ENCODE data around the gene PIGQ. TPM values are rescaled to one million over a fixed set of nuclear protein-coding genes. Genes with fewer than 3 reads are reported as not detected.

PIGQ gene
- total RNA-seq, 2 experiments from 2014 or later: 46.3 to 54.3 TPM

DNA sequence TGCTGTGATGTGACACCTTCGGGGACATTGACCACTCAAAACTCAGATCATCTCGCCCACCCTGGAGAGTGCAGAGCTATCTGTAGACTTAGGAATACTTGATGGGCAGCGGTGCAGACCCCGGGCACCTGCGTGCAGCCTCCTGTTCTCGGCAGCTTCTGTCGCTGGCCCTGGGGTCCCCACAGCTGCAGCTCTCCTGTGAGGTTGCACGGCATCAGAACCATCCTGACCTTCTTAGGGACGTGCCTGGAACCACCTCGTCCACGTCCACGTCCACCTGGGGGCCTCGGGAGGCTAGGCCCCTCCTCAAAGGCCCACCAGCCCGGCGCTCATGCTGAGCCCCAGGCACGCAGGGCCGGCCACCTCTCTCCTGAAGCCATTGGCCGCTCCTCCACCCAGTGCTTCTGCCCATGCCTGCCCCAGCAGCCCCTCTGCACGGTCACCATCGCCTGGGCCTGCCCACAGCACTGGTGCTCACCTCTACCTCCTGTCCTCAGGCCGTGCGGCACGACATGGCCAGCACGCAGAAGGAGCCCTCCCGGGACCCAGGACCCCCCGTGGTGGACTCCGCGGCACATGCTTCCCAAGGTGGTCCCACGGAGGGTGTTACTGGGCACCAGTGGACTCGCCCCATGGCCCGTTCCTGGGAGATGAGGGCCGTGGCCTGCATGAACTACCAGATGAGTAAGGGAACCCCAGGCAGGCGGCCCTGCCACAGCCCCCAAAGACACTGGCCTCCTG is 58.7 kb downstream of the PIGQ start:
- H3K4me3 Mint-ChIP-seq: no peak overlapping the region
- no peak for ATAC-seq (ENCODE audit: low read depth)

DNA sequence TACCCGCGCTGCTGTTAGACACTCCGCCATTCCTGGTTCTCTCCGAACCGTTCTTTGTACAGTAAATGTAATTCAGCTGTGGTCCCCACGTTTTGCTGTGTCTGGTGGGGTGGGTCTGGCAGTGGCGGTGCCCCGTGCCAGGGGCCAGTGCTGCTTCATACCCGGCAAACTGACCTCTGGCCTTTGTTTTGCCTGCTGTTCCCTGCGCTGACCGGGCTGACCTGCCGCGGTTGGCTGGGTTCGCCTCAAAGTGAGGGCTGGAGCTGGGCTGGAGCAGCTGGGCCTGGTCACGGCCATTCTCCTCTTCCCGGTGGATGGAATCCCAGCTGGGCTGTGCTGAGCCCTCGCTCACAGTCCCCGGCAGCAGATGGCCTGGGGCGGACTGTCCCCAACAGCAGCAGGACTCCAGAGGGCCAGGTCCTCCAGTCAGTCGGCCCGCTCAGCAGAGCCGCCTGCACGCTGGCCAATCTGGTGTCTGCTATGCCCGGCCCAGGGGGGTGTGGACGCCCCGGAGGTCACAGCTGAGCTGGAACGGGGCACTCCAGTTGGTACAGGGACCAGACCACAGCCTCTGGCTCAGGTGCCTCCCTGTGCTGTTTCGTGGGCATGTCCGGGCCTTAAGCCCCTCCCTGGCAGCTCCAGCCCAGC is 59.5 kb downstream of the PIGQ start:
- DNase-seq (no peak), ATAC-seq (ENCODE audit: low read depth) (no peak)
- H3K27me3 Mint-ChIP-seq: no peaks in the 10 kb centered on the region
- H3K36me3 Mint-ChIP-seq: no peaks in the 10 kb centered on the region
- H3K9me3 Mint-ChIP-seq: no peaks in the 10 kb centered on the region
- no peaks in the 10 kb centered on the region for H3K4me1 Mint-ChIP-seq
- no peak overlapping the region for H3K27ac Mint-ChIP-seq
- POLR2A ChIA-PET: no interaction called here
- H3K4me3 Mint-ChIP-seq: no peak overlapping the region

More for the DNA sequence above, 58.7 kb downstream of the PIGQ start:
- Mint-ChIP-seq H3K27me3 (no peaks in the 10 kb centered on the region), H3K9me3 (no peaks in the 10 kb centered on the region), H3K4me1 (no peaks in the 10 kb centered on the region), H3K36me3 (no peaks in the 10 kb centered on the region), H3K27ac (no peak overlapping the region)
- POLR2A ChIA-PET: no interaction called here
- DNase-seq: no peak

DNA sequence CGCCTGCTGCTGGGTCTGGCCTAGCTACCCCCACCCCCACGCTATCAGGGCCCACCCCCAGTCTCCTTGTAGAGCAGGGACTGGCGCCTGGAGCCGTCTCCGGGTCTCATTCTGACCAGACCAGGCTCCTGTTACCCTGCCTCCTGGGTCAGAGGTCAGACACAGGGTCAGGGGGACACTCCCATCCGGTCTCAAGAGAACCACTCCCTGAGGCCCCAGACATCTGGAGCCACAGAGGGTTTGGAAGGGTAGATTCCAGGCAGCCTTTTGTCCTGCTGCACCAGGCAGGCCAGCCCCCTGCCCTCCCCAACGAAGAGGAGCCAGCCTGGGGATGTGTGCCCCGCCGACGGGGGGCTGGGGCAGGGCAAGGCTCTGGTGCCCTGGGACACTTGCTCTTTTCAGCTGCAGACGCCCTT is 60.1 kb downstream of the PIGQ start:
- no peak overlapping the region for H3K27ac Mint-ChIP-seq
- H3K36me3 Mint-ChIP-seq: no peaks in the 10 kb centered on the region
- H3K9me3 Mint-ChIP-seq: no peaks in the 10 kb centered on the region
- H3K27me3 Mint-ChIP-seq: no peaks in the 10 kb centered on the region
- DNase-seq: no peak
- peaks cover under 1% of the 10 kb centered on the region for H3K4me1 Mint-ChIP-seq
- no peak for ATAC-seq (ENCODE audit: low read depth)
- POLR2A ChIA-PET: no interaction called here
- H3K4me3 Mint-ChIP-seq: no peak overlapping the region

DNA sequence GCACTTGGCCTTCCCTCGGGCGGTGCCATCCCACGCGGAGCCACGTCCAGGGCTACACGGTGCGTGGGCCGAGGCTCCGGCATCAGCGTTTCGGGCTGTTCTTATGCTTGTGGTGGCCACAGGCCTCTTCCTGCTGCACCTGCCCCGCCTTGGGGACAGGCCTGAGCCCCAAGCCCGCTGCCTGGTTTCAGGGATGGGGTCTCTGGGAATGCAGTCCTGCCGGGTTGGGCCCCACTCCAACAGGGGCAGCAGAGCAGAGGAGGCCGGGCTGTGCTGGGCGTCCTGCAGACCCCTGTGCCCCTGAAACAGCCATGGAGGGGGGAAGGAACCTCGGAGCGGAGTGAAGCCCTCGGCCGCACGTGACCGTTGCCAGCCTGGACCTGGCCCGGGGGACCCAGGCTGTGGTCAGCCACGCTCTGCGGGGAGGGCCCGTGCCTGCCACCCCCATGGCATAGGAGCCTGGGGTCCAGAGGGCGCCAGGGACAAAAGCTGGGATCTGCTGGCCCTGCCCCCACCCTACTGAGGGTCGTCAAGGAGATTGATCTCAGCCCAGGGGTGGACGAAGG is 60.6 kb downstream of the PIGQ start:
- H3K27ac Mint-ChIP-seq: no peak overlapping the region
- POLR2A ChIA-PET: no interaction called here
- no peak overlapping the region for H3K4me3 Mint-ChIP-seq
- no peaks in the 10 kb centered on the region for H3K36me3 Mint-ChIP-seq
- H3K27me3 Mint-ChIP-seq: no peaks in the 10 kb centered on the region
- H3K9me3 Mint-ChIP-seq: no peaks in the 10 kb centered on the region
- peaks cover 1% of the 10 kb centered on the region for H3K4me1 Mint-ChIP-seq
- ATAC-seq (ENCODE audit: low read depth) (no peak), DNase-seq (no peak)

DNA sequence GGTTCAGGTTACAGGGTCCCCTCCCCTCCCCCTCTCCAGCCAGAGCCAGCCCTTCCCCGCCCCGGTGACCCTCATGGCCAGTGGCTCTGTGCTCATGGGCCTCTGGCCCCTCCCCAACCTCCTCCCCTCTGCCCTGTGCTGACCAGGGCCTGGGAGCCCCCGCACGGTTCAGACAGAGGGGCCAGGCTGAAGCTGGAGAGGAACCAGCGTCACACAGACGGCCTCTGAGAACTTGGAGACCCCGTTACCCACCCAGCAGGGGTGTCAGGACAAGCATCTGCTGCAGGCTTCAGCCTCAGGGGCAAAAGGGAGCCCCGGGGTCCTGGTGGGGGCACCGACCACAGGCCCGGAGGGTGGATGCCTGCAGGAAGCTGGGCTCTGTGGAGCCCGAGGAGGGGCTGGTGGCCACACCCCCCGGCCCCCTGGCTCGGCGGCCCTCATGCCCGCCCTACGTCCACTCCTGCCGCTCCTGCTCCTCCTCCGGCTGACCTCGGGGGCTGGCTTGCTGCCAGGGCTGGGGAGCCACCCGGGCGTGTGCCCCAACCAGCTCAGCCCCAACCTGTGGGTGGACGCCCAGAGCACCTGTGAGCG is 61.1 kb downstream of the PIGQ start, which contains the start of gene WFIKKN1:
TSS of gene WFIKKN1 (plus strand) at position 171 of the 591 bp plus-strand sequence. CDS start at position 440, 269 bp downstream.
- Mint-ChIP-seq H3K36me3 (no peaks in the 10 kb centered on the region), H3K4me3 (no peak within 1 kb of the TSS), H3K27ac (no peak within 1 kb of the TSS), H3K27me3 (no peaks in the 10 kb centered on the region), H3K4me1 (peaks cover 1% of the 10 kb centered on the region), H3K9me3 (no peaks in the 10 kb centered on the region)
- no peak for ATAC-seq (ENCODE audit: low read depth)
- POLR2A ChIA-PET: no interaction called here
- DNase-seq: no peak

DNA sequence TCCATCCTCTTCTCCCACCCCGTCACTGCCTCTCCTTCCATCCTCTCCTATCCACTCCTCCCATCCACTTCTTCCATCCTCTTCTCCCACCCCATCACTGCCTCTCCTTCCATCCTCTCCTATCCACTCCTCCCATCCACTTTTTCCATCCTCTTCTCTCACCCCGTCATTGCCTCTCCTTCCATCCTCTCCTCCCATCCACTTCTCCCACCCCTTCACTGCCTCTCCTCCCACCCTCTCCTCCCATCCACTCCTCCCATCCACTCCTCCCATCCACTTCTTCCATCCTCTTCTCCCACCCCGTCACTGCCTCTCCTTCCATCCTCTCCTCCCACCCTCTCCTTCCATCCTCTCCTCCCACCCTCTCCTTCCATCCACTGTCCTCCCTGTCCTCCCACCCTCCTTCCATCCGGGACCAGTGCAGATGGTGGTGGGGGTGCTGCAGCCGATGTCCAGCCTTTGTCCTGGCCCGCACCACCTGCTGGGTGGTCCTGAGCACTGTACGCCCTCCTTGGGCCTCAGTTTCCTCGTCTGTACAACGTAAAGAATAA is 62.1 kb downstream of the PIGQ start:
- POLR2A ChIA-PET: no interaction called here
- Mint-ChIP-seq H3K9me3 (no peaks in the 10 kb centered on the region), H3K4me1 (peaks cover 6% of the 10 kb centered on the region), H3K36me3 (no peaks in the 10 kb centered on the region), H3K27ac (no peak overlapping the region), H3K4me3 (no peak overlapping the region), H3K27me3 (no peaks in the 10 kb centered on the region)
- DNase-seq (no peak), ATAC-seq (ENCODE audit: low read depth) (no peak)

DNA sequence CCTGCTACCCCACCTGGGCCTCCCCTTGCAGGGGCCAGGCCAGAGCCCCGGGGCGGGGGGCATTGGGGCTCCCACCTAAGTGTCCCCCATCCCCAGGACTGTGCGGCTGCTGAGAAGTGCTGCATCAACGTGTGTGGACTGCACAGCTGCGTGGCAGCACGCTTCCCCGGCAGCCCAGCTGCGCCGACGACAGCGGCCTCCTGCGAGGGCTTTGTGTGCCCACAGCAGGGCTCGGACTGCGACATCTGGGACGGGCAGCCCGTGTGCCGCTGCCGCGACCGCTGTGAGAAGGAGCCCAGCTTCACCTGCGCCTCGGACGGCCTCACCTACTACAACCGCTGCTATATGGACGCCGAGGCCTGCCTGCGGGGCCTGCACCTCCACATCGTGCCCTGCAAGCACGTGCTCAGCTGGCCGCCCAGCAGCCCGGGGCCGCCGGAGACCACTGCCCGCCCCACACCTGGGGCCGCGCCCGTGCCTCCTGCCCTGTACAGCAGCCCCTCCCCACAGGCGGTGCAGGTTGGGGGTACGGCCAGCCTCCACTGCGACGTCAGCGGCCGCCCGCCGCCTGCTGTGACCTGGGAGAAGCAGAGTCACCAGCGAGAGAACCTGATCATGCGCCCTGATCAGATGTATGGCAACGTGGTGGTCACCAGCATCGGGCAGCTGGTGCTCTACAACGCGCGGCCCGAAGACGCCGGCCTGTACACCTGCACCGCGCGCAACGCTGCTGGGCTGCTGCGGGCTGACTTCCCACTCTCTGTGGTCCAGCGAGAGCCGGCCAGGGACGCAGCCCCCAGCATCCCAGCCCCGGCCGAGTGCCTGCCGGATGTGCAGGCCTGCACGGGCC is 62.9 kb downstream of the PIGQ start:
- no peak for DNase-seq
- H3K4me3 Mint-ChIP-seq: no peak overlapping the region
- H3K36me3 Mint-ChIP-seq: no peaks in the 10 kb centered on the region
- no peaks in the 10 kb centered on the region for H3K27me3 Mint-ChIP-seq
- H3K4me1 Mint-ChIP-seq: peaks cover 6% of the 10 kb centered on the region
- H3K27ac Mint-ChIP-seq: no peak overlapping the region
- no peak for ATAC-seq (ENCODE audit: low read depth)
- POLR2A ChIA-PET: no interaction called here
- no peaks in the 10 kb centered on the region for H3K9me3 Mint-ChIP-seq

DNA sequence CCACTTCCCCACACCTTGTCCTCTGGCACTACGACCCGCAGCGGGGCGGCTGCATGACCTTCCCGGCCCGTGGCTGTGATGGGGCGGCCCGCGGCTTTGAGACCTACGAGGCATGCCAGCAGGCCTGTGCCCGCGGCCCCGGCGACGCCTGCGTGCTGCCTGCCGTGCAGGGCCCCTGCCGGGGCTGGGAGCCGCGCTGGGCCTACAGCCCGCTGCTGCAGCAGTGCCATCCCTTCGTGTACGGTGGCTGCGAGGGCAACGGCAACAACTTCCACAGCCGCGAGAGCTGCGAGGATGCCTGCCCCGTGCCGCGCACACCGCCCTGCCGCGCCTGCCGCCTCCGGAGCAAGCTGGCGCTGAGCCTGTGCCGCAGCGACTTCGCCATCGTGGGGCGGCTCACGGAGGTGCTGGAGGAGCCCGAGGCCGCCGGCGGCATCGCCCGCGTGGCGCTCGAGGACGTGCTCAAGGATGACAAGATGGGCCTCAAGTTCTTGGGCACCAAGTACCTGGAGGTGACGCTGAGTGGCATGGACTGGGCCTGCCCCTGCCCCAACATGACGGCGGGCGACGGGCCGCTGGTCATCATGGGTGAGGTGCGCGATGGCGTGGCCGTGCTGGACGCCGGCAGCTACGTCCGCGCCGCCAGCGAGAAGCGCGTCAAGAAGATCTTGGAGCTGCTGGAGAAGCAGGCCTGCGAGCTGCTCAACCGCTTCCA is 63.7 kb downstream of the PIGQ start:
- Mint-ChIP-seq H3K4me3 (no peak overlapping the region), H3K36me3 (no peaks in the 10 kb centered on the region), H3K4me1 (peaks cover 6% of the 10 kb centered on the region), H3K27me3 (no peaks in the 10 kb centered on the region), H3K9me3 (no peaks in the 10 kb centered on the region), H3K27ac (no peak overlapping the region)
- no peak for ATAC-seq (ENCODE audit: low read depth)
- POLR2A ChIA-PET: no interaction called here
- DNase-seq: no peak

Small RNA genes within 50 kb of the gene (microRNA-seq; reads per million reads assigned to microRNA genes)
- 6.3 reads per million for gene MIR3176
- gene MIR5587: not detected

Other genes with a start within 250 kb of the PIGQ start
- 10 to 100 TPM; 30.9 to 32.5 TPM for gene AXIN1, start 217.2 kb upstream of the PIGQ start, total RNA-seq
- gene MRPL28, start 199.4 kb upstream of the PIGQ start, total RNA-seq: 10 to 100 TPM; 64.4 to 67.5 TPM
- 10 to 100 TPM; 58.9 to 59.0 TPM for gene PGAP6, start 188.0 kb upstream of the PIGQ start, total RNA-seq
- 1 to 10 TPM; 8.2 to 8.8 TPM for gene NME4, start 172.8 kb upstream of the PIGQ start, total RNA-seq
- 1 to 10 TPM; 5.6 to 7.9 TPM for gene DECR2, start 168.1 kb upstream of the PIGQ start, total RNA-seq
- gene RAB11FIP3, start 144.3 kb upstream of the PIGQ start, total RNA-seq: 10 to 100 TPM; 28.8 to 29.3 TPM
- gene CAPN15, start 42.3 kb upstream of the PIGQ start, total RNA-seq: 10 to 100 TPM; 83.5 to 87.4 TPM
- not detected for gene PRR35, start 9.6 kb upstream of the PIGQ start, total RNA-seq
- 1 to 10 TPM; 3.0 to 3.6 TPM for gene NHLRC4, start 3.0 kb upstream of the PIGQ start, total RNA-seq
- gene RAB40C, start 20.1 kb downstream of the PIGQ start, total RNA-seq: 10 to 100 TPM; 15.1 to 18.2 TPM
- under 1 TPM; 0.47 to 0.60 TPM for gene WFIKKN1, start 61.0 kb downstream of the PIGQ start, total RNA-seq
- 10 to 100 TPM; 75.7 to 81.2 TPM for gene METTL26, start 66.3 kb downstream of the PIGQ start, total RNA-seq
- gene MCRIP2, start 71.9 kb downstream of the PIGQ start, total RNA-seq: 10 to 100 TPM; 35.4 to 43.0 TPM
- gene WDR90, start 79.4 kb downstream of the PIGQ start, total RNA-seq: 10 to 100 TPM; 73.2 to 79.1 TPM
- gene RHOT2, start 98.2 kb downstream of the PIGQ start, total RNA-seq: 100 to 1,000 TPM; 173 to 183 TPM
- 1 to 10 TPM; 1.1 to 1.7 TPM for gene RHBDL1, start 105.7 kb downstream of the PIGQ start, total RNA-seq
- gene STUB1, start 110.4 kb downstream of the PIGQ start, total RNA-seq: 10 to 100 TPM; 74.3 to 93.3 TPM
- 10 to 100 TPM; 34.0 to 38.3 TPM for gene JMJD8, start 114.4 kb downstream of the PIGQ start, total RNA-seq
- 10 to 100 TPM; 18.7 to 20.3 TPM for gene WDR24, start 120.4 kb downstream of the PIGQ start, total RNA-seq
- gene FBXL16, start 135.8 kb downstream of the PIGQ start, total RNA-seq: 10 to 100 TPM; 15.9 to 21.8 TPM
- 10 to 100 TPM; 10.0 to 12.4 TPM for gene METRN, start 145.2 kb downstream of the PIGQ start, total RNA-seq
- 10 to 100 TPM; 21.6 to 23.2 TPM for gene ANTKMT, start 151.2 kb downstream of the PIGQ start, total RNA-seq
- gene CCDC78, start 156.5 kb downstream of the PIGQ start, total RNA-seq: 1 to 10 TPM; 5.8 to 6.1 TPM
- gene HAGHL, start 157.1 kb downstream of the PIGQ start, total RNA-seq: 10 to 100 TPM; 25.8 to 34.2 TPM
- 10 to 100 TPM; 39.6 to 42.4 TPM for gene CIAO3, start 171.0 kb downstream of the PIGQ start, total RNA-seq
- not detected for gene MSLN, start 190.8 kb downstream of the PIGQ start, total RNA-seq
- 10 to 100 TPM; 25.1 to 26.6 TPM for gene RPUSD1, start 218.4 kb downstream of the PIGQ start, total RNA-seq
- gene CHTF18, start 218.7 kb downstream of the PIGQ start, total RNA-seq: 10 to 100 TPM; 92.8 to 94.2 TPM
- gene GNG13, start 230.8 kb downstream of the PIGQ start, total RNA-seq: not detected